ENCODE measurements around the gene UCK2. TPM values are rescaled to one million over a fixed set of nuclear protein-coding genes. Genes with fewer than 3 reads are reported as not detected.

Gene UCK2
- total and polyA plus RNA-seq, 12 donors = 5.4 to 22.7 (median 14.0) TPM

- H3K36me3 ChIP-seq (replicated peaks in 1 of 2) = no peaks in the 10 kb centered on the region
- intact Hi-C loops (cut with DNase I) = loop anchor here in 1 of 2 donors (10.0 kb wide), 1 partner anchor 50 kb away; no protein-coding TSS in a partner anchor
- WGBS, 4 donors = 74 to 79% (median 76%) methylated on average over 3 of the region's 3 CpGs
Observed at GRCh38 chr1:165885305-165885694, 57.9 kb downstream of the UCK2 start.

GRCh38 chr1:165886193-165886592 is 58.8 kb downstream of the UCK2 start:
- WGBS, 4 donors = 86 to 96% (median 88%) methylated on average over 2 of the region's 2 CpGs
- peaks cover 8 to 12% of the 10 kb centered on the region in 2 donors for H3K4me1 ChIP-seq (replicated peaks in 1 of 2)
- no peaks in the 10 kb centered on the region for H3K27me3 ChIP-seq
- intact Hi-C loops (cut with DNase I) = loop anchor here in 1 of 2 donors (10.0 kb wide), 1 partner anchor 51 kb away; no protein-coding TSS in a partner anchor
- no peaks in the 10 kb centered on the region for H3K36me3 ChIP-seq (replicated peaks in 1 of 2)
- no peak for DNase-seq
- no peaks in the 10 kb centered on the region for H3K9me3 ChIP-seq (replicated peaks in 1 of 3)
- TF ChIP-seq POLR2A (IDR thresholded peaks at IDR 0.05) (no peak), CTCF (IDR thresholded peaks at IDR 0.05) (no peak)
- no peak overlapping the region for H3K4me3 ChIP-seq
- H3K27ac ChIP-seq = no peak overlapping the region

More at GRCh38 chr1:165885305-165885694, 57.9 kb downstream of the UCK2 start:
- H3K4me3 ChIP-seq = no peak overlapping the region
- H3K9me3 ChIP-seq (replicated peaks in 1 of 3) = no peaks in the 10 kb centered on the region
- peaks cover 8 to 12% of the 10 kb centered on the region in 2 donors for H3K4me1 ChIP-seq (replicated peaks in 1 of 2)
- H3K27me3 ChIP-seq = no peaks in the 10 kb centered on the region
- DNase-seq = no peak
- no peak for TF ChIP-seq CTCF (IDR thresholded peaks at IDR 0.05)
- no peak for TF ChIP-seq POLR2A (IDR thresholded peaks at IDR 0.05)
- no peak overlapping the region for H3K27ac ChIP-seq

- Histone ChIP-seq H3K9me3 (replicated peaks in 1 of 3) (no peaks in the 10 kb centered on the region), H3K36me3 (replicated peaks in 1 of 2) (no peaks in the 10 kb centered on the region), H3K4me1 (replicated peaks in 1 of 2) (peaks cover 8 to 12% of the 10 kb centered on the region in 2 donors), H3K4me3 (no peak overlapping the region), H3K27me3 (no peaks in the 10 kb centered on the region), H3K27ac (no peak overlapping the region)
- DNase-seq = no peak
- TF ChIP-seq POLR2A (IDR thresholded peaks at IDR 0.05) (no peak), CTCF (IDR thresholded peaks at IDR 0.05) (no peak)
- intact Hi-C loops (cut with DNase I) = loop anchor here in 1 of 2 donors (10.0 kb wide), 1 partner anchor 52 kb away; no protein-coding TSS in a partner anchor
- 74 to 96% (median 83%) methylated on average over 2 of the region's 2 CpGs for WGBS, 4 donors
Observed at GRCh38 chr1:165886983-165887382, 59.6 kb downstream of the UCK2 start.

GRCh38 chr1:165887877-165888551 is 60.6 kb downstream of the UCK2 start:
- WGBS, 4 donors = 90 to 96% (median 93%) methylated on average over 8 of the region's 8 CpGs
- DNase-seq = no peak
- no peak for TF ChIP-seq POLR2A (IDR thresholded peaks at IDR 0.05)
- TF ChIP-seq CTCF (IDR thresholded peaks at IDR 0.05) = no peak
- Histone ChIP-seq H3K36me3 (replicated peaks in 1 of 2) (no peaks in the 10 kb centered on the region), H3K27ac (no peak overlapping the region), H3K4me3 (no peak overlapping the region), H3K27me3 (no peaks in the 10 kb centered on the region), H3K9me3 (replicated peaks in 1 of 3) (no peaks in the 10 kb centered on the region), H3K4me1 (replicated peaks in 1 of 2) (peaks cover 8 to 12% of the 10 kb centered on the region in 2 donors)
- intact Hi-C loops (cut with DNase I) = loop anchor here in 1 of 2 donors (10.0 kb wide), 1 partner anchor 53 kb away; no protein-coding TSS in a partner anchor

All from adrenal gland (tissue), 12 donors.